H1 (cell line): Measurements from ENCODE around the gene GALP. TPM values are rescaled to one million over a fixed set of nuclear protein-coding genes. Genes with fewer than 3 reads are reported as not detected.

Source experiments
- ASH2L ChIP-seq: fragments of 200-600, 300-600 bp; sonication (generic); IDR thresholded peaks from one replicate; pipeline ENCODE4 v1.7.1; 2017; ENCODE audit warnings: low read length
- CEBPB ChIP-seq: IDR thresholded peaks from 2 replicates; pipeline ENCODE4 v1.6.1; 2012; ENCODE audit warnings: low read depth, low read length
- E2F6 ChIP-seq: IDR thresholded peaks from 2 replicates; pipeline ENCODE4 v1.6.1; 2012; ENCODE audit warnings: inconsistent platforms
- PHF8 ChIP-seq: fragments of 200-600 bp; sonication (generic); conservative IDR thresholded peaks from 2 replicates; pipeline ENCODE4 v1.7.1; 2012; ENCODE audit warnings: low read depth, mild to moderate bottlenecking, inconsistent platforms, low read length, moderate library complexity
- POLR2A ChIP-seq, 2 experiments: IDR thresholded peaks; 1 replicate in 1 of 2; 2 replicates in 1 of 2; pipeline ENCODE4 v1.6.1; 2011; ENCODE audit warnings: low read depth in 2 of 2, low read length in 2 of 2, mild to moderate bottlenecking in 2 of 2; ENCODE audit errors: control extremely low read depth in 1 of 2
- POLR2AphosphoS5 ChIP-seq: IDR thresholded peaks from 2 replicates; pipeline ENCODE4 v1.6.1; 2011; ENCODE audit warnings: low read depth, low read length
- RXRA ChIP-seq: IDR thresholded peaks from 2 replicates; pipeline ENCODE4 v1.6.1; 2011; ENCODE audit warnings: low read depth, mild to moderate bottlenecking, low read length, moderate library complexity; ENCODE audit not compliant: insufficient read depth
- SAP30 ChIP-seq: fragments of 300-600 bp; sonication (generic); IDR thresholded peaks from 2 replicates; pipeline ENCODE4 v1.7.1; 2012; ENCODE audit warnings: low read length, moderate library complexity, mild to moderate bottlenecking, inconsistent platforms; ENCODE audit not compliant: insufficient read depth, insufficient replicate concordance
- SRF ChIP-seq: IDR thresholded peaks from 2 replicates; pipeline ENCODE4 v1.6.1; 2011; ENCODE audit warnings: mild to moderate bottlenecking, low read depth, low read length, moderate library complexity
- TAF1 ChIP-seq: IDR thresholded peaks from 2 replicates; pipeline ENCODE4 v1.6.1; 2011; ENCODE audit warnings: mild to moderate bottlenecking, low read depth, low read length
- TEAD4 ChIP-seq: IDR thresholded peaks from 2 replicates; pipeline ENCODE4 v1.6.1; 2012; ENCODE audit warnings: low read depth, low read length, inconsistent platforms, mixed read lengths
- polyA plus RNA-seq, 7 experiments: library from polyadenylated mRNA; depleted of rRNA in 3 of 7; stranded (reverse) in 5 of 7; unstranded in 2 of 7; fragments of >200 nt in 5 of 7; fragments of 200-250 nt in 2 of 7; gene quantifications; 1 replicate in 5 of 7; 2 replicates in 1 of 7; 4 replicates in 1 of 7; pipeline versions ENCODE4 v1.2.1 to v1.2.3, GENCODE V29; 2011 to 2013; ENCODE audit warnings: missing spikeins in 2 of 7, mixed read lengths in 2 of 7
- total RNA-seq: library from RNA; stranded (reverse); fragmentation: NEBNext Ultra II Directional; extraction: Animal tissue kit (Norgen Biotek cat#: 25700); gene quantifications from 2 replicates; pipeline ENCODE4 v1.2.1, GENCODE V29; 2021
- TF ChIP-seq, protein P1 (sequence below): fragments of 300-600 bp; sonication (generic); IDR thresholded peaks from 2 replicates; pipeline ENCODE4 v1.7.1; 2012; ENCODE audit warnings: low read length, moderate library complexity, mild to moderate bottlenecking, inconsistent platforms; ENCODE audit not compliant: insufficient replicate concordance

The GALP gene
- total and polyA plus RNA-seq, 2 of the 8 experiments (the other 6 are each of a cell fraction or from before 2014, with no cell fraction given) = 0.14 TPM; not detected in 1

DNA sequence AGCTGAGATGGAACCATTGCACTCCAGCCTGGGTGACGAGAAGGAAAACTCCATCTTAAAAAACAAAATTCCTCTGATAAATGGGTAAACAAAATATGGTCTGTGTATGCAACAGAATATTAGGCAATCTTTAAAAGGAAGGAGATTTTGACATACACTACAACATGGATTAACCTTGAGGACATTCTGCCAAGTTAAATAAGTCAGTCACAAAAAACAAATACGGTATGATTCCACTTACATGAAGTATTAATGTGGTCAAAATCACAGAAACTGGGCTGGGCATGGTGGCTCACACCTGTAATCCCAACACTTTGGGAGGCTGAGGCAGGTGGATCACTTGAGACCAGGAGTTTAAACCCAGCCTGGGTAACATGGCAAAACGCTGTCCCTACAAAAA is 37.7 kb upstream of the GALP start (continued):
- TF ChIP-seq, protein P1, sequence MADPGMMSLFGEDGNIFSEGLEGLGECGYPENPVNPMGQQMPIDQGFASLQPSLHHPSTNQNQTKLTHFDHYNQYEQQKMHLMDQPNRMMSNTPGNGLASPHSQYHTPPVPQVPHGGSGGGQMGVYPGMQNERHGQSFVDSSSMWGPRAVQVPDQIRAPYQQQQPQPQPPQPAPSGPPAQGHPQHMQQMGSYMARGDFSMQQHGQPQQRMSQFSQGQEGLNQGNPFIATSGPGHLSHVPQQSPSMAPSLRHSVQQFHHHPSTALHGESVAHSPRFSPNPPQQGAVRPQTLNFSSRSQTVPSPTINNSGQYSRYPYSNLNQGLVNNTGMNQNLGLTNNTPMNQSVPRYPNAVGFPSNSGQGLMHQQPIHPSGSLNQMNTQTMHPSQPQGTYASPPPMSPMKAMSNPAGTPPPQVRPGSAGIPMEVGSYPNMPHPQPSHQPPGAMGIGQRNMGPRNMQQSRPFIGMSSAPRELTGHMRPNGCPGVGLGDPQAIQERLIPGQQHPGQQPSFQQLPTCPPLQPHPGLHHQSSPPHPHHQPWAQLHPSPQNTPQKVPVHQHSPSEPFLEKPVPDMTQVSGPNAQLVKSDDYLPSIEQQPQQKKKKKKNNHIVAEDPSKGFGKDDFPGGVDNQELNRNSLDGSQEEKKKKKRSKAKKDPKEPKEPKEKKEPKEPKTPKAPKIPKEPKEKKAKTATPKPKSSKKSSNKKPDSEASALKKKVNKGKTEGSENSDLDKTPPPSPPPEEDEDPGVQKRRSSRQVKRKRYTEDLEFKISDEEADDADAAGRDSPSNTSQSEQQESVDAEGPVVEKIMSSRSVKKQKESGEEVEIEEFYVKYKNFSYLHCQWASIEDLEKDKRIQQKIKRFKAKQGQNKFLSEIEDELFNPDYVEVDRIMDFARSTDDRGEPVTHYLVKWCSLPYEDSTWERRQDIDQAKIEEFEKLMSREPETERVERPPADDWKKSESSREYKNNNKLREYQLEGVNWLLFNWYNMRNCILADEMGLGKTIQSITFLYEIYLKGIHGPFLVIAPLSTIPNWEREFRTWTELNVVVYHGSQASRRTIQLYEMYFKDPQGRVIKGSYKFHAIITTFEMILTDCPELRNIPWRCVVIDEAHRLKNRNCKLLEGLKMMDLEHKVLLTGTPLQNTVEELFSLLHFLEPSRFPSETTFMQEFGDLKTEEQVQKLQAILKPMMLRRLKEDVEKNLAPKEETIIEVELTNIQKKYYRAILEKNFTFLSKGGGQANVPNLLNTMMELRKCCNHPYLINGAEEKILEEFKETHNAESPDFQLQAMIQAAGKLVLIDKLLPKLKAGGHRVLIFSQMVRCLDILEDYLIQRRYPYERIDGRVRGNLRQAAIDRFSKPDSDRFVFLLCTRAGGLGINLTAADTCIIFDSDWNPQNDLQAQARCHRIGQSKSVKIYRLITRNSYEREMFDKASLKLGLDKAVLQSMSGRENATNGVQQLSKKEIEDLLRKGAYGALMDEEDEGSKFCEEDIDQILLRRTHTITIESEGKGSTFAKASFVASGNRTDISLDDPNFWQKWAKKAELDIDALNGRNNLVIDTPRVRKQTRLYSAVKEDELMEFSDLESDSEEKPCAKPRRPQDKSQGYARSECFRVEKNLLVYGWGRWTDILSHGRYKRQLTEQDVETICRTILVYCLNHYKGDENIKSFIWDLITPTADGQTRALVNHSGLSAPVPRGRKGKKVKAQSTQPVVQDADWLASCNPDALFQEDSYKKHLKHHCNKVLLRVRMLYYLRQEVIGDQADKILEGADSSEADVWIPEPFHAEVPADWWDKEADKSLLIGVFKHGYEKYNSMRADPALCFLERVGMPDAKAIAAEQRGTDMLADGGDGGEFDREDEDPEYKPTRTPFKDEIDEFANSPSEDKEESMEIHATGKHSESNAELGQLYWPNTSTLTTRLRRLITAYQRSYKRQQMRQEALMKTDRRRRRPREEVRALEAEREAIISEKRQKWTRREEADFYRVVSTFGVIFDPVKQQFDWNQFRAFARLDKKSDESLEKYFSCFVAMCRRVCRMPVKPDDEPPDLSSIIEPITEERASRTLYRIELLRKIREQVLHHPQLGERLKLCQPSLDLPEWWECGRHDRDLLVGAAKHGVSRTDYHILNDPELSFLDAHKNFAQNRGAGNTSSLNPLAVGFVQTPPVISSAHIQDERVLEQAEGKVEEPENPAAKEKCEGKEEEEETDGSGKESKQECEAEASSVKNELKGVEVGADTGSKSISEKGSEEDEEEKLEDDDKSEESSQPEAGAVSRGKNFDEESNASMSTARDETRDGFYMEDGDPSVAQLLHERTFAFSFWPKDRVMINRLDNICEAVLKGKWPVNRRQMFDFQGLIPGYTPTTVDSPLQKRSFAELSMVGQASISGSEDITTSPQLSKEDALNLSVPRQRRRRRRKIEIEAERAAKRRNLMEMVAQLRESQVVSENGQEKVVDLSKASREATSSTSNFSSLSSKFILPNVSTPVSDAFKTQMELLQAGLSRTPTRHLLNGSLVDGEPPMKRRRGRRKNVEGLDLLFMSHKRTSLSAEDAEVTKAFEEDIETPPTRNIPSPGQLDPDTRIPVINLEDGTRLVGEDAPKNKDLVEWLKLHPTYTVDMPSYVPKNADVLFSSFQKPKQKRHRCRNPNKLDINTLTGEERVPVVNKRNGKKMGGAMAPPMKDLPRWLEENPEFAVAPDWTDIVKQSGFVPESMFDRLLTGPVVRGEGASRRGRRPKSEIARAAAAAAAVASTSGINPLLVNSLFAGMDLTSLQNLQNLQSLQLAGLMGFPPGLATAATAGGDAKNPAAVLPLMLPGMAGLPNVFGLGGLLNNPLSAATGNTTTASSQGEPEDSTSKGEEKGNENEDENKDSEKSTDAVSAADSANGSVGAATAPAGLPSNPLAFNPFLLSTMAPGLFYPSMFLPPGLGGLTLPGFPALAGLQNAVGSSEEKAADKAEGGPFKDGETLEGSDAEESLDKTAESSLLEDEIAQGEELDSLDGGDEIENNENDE = no peak
- no peak for TF ChIP-seq ASH2L
- no peak for TF ChIP-seq POLR2AphosphoS5
- no peak for TF ChIP-seq RXRA
- no peak for TF ChIP-seq CEBPB
- no peak for TF ChIP-seq POLR2A (IDR thresholded peaks at IDR 0.05; ENCODE audit: control extremely low read depth in 1 of 2, low read depth in 2 of 2, low read length in 2 of 2)
- TF ChIP-seq SRF = no peak
- TF ChIP-seq E2F6 = no peak
- no peak for TF ChIP-seq PHF8
- TF ChIP-seq TEAD4 = no peak
- TF ChIP-seq SAP30 = no peak
- TF ChIP-seq TAF1 = no peak
